GM23248 (cell line): ENCODE data around the gene HRCT1. TPM values are rescaled to one million over a fixed set of nuclear protein-coding genes. Genes with fewer than 3 reads are reported as not detected.

Source experiments
- DNase-seq: peaks from one replicate; pipeline ENCODE4 v3.0.0-alpha.2; 2015
- H2AFZ ChIP-seq: fragments of 200-600 bp; sonication (generic); 2 replicates; pipeline ENCODE4 v1.6.1; 2016; ENCODE audit warnings: antibody characterized with exemption
- H3F3A ChIP-seq: fragments of 200-600 bp; sonication (generic); 2 replicates; pipeline ENCODE4 v1.6.1; 2016; ENCODE audit warnings: mild to moderate bottlenecking, antibody characterized with exemption, mixed run types; ENCODE audit not compliant: insufficient read depth
- H3K27ac ChIP-seq: fragments of 200-600 bp; sonication (generic); 2 replicates; pipeline ENCODE4 v1.5.1; 2016; ENCODE audit warnings: mild to moderate bottlenecking
- H3K27me3 ChIP-seq: fragments of 200-600 bp; sonication (generic); replicated peaks from 2 replicates; pipeline ENCODE4 v1.6.1; 2016; ENCODE audit warnings: mild to moderate bottlenecking; ENCODE audit not compliant: insufficient read depth
- H3K36me3 ChIP-seq: fragments of 200-600 bp; sonication (generic); 2 replicates; pipeline ENCODE4 v1.6.1; 2016; ENCODE audit warnings: low read depth, mild to moderate bottlenecking
- H3K4me1 ChIP-seq: fragments of 200-600 bp; sonication (generic); 2 replicates; pipeline ENCODE4 v1.6.1; 2016; ENCODE audit warnings: mild to moderate bottlenecking; ENCODE audit not compliant: insufficient read depth
- H3K4me2 ChIP-seq: fragments of 200-600 bp; sonication (generic); one replicate; pipeline ENCODE4 v1.6.1; 2016; ENCODE audit warnings: mild to moderate bottlenecking; ENCODE audit not compliant: unreplicated experiment
- H3K4me3 ChIP-seq: fragments of 200-600 bp; sonication (generic); 2 replicates; pipeline ENCODE4 v1.5.1; 2016; ENCODE audit warnings: mild to moderate bottlenecking
- H3K79me2 ChIP-seq: fragments of 200-600 bp; sonication (generic); 2 replicates; pipeline ENCODE4 v1.6.1; 2016; ENCODE audit warnings: mild to moderate bottlenecking; ENCODE audit not compliant: insufficient read depth
- H3K9ac ChIP-seq: fragments of 200-600 bp; sonication (generic); 2 replicates; pipeline ENCODE4 v1.6.1; 2016; ENCODE audit warnings: mild to moderate bottlenecking
- H3K9me2 ChIP-seq: fragments of 200-600 bp; sonication (generic); 2 replicates; pipeline ENCODE4 v1.6.1; 2016; ENCODE audit warnings: mixed run types, mild to moderate bottlenecking, moderate library complexity; ENCODE audit not compliant: insufficient read depth
- H3K9me3 ChIP-seq: fragments of 200-600 bp; sonication (generic); one replicate; pipeline ENCODE4 v1.6.1; 2017; ENCODE audit warnings: low read depth
- H4K20me1 ChIP-seq: fragments of 200-600 bp; sonication (generic); 2 replicates; pipeline ENCODE4 v1.6.0; 2016; ENCODE audit not compliant: insufficient read depth
- EZH2 ChIP-seq: fragments of 200-600 bp; sonication (generic); IDR thresholded peaks from 2 replicates; pipeline ENCODE4 v1.6.1; 2018; ENCODE audit warnings: antibody characterized with exemption, mild to moderate bottlenecking; ENCODE audit not compliant: insufficient read depth, poor library complexity, severe bottlenecking
- EZH2phosphoT487 ChIP-seq: fragments of 200-600 bp; sonication (generic); IDR thresholded peaks from 2 replicates; pipeline ENCODE4 v1.6.1; 2018; ENCODE audit warnings: antibody characterized with exemption, moderate library complexity, mild to moderate bottlenecking, low read depth; ENCODE audit not compliant: insufficient read depth
- WGBS, 2 experiments: methylation state at CpG; one replicate each; pipeline ENCODE4 v1.1.6; 2015 to 2017; ENCODE audit warnings: low lambda C conversion rate in 2 of 2, low coverage in 1 of 2; ENCODE audit errors: missing lambda C conversion rate in 2 of 2; 5-methylcytosine and 5-hydroxymethylcytosine counted together
- in situ Hi-C: fragments of 300-500 bp; cut with MboI; formaldehyde crosslinking; loops from 2 replicates; pipeline ENCODE4 v1.15.0; 2020
- polyA plus RNA-seq: library from polyadenylated mRNA; unstranded; fragments of >200 nt; fragmentation: Nextera tagmentation; extraction: Ambion mirVana; gene quantifications from 2 replicates; pipeline ENCODE4 v1.2.1, GENCODE V29; 2016
- total RNA-seq: library from RNA; depleted of rRNA; stranded (reverse); fragments of >200 nt; shearing (Covaris generic); gene quantifications from 2 replicates; pipeline ENCODE4 v1.2.3, GENCODE V29; 2014

Gene HRCT1
- total and polyA plus RNA-seq, 2 experiments from 2014 or later: 1.2 to 3.4 TPM

DNA sequence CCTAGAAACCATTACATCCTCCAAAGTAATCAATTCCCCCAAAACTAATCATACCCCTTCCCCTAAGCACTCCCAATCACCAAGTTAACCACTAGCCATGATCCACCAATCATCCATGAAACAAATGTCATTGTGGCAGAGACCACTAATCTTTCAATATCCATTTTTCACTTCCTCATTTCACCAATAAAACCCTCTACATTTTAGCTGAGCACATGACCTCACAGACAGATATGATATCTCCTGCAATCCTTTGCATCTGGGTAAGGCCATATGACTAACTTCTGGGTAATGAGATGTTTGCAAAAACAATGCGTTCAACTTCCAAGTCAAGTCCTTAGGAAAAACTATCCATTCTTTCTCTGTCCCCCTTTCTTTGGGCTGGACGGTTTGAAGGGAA is 31.2 kb downstream of the HRCT1 start:
- 0 out of 2 replicates have a peak overlapping the region, but pooled peaks have one; percentile 3 for H2AFZ ChIP-seq
- H3K9me2 ChIP-seq: no peaks in the 10 kb centered on the region
- 75 to 76% methylated on average over 2 of the region's 2 CpGs for WGBS, 2 experiments

GRCh38 chr9:35938474-35939356 is 32.7 kb downstream of the HRCT1 start:
- Histone ChIP-seq H3K9ac (no peak overlapping the region), H3K9me3 (no peaks in the 10 kb centered on the region), H3K27me3 (no peaks in the 10 kb centered on the region), H3K4me1 (peaks cover 31% of the 10 kb centered on the region), H3F3A (peaks cover 24% of the 10 kb centered on the region), H2AFZ (0 out of 2 replicates have a peak overlapping the region, but pooled peaks have one; percentile 1), H3K4me3 (no peak overlapping the region), H3K27ac (no peak overlapping the region), H3K36me3 (no peaks in the 10 kb centered on the region), H4K20me1 (no peaks in the 10 kb centered on the region), H3K4me2 (no peak overlapping the region), H3K9me2 (no peaks in the 10 kb centered on the region), H3K79me2 (no peaks in the 10 kb centered on the region)
- DNase-seq: no peak
- in situ Hi-C loops: no loop called here
- 74 to 76% methylated on average over 10 of the region's 10 CpGs for WGBS, 2 experiments
- TF ChIP-seq EZH2 (no peak), EZH2phosphoT487 (no peak)

More for the DNA sequence above, 31.2 kb downstream of the HRCT1 start:
- Histone ChIP-seq H3K9me3 (no peaks in the 10 kb centered on the region), H3K4me2 (no peak overlapping the region), H3K9ac (no peak overlapping the region), H3K36me3 (no peaks in the 10 kb centered on the region), H3K27me3 (no peaks in the 10 kb centered on the region), H3K4me3 (no peak overlapping the region), H3K27ac (no peak overlapping the region), H3K79me2 (no peaks in the 10 kb centered on the region), H3F3A (peaks cover 27% of the 10 kb centered on the region), H4K20me1 (no peaks in the 10 kb centered on the region), H3K4me1 (peaks cover 36% of the 10 kb centered on the region)
- no peak for DNase-seq
- in situ Hi-C loops: no loop called here
- TF ChIP-seq EZH2 (no peak), EZH2phosphoT487 (no peak)

- H2AFZ ChIP-seq: no peak overlapping the region
- no peaks in the 10 kb centered on the region for H4K20me1 ChIP-seq
- TF ChIP-seq EZH2phosphoT487 (no peak), EZH2 (no peak)
- no peaks in the 10 kb centered on the region for H3K36me3 ChIP-seq
- H3K9me3 ChIP-seq: no peaks in the 10 kb centered on the region
- no peak overlapping the region for H3K9ac ChIP-seq
- H3K27ac ChIP-seq: no peak overlapping the region
- H3F3A ChIP-seq: peaks cover 22% of the 10 kb centered on the region
- WGBS, 2 experiments: 72% methylated on average over 8 of the region's 8 CpGs
- peaks cover 27% of the 10 kb centered on the region for H3K4me1 ChIP-seq
- H3K4me2 ChIP-seq: no peak overlapping the region
- no peak overlapping the region for H3K4me3 ChIP-seq
- no peaks in the 10 kb centered on the region for H3K79me2 ChIP-seq
- no peaks in the 10 kb centered on the region for H3K27me3 ChIP-seq
- DNase-seq: no peak
- in situ Hi-C loops: no loop called here
- no peaks in the 10 kb centered on the region for H3K9me2 ChIP-seq
Measured at GRCh38 chr9:35939679-35940250, 33.8 kb downstream of the HRCT1 start.

GRCh38 chr9:35940458-35941407 is 34.7 kb downstream of the HRCT1 start:
- Histone ChIP-seq H3F3A (peaks cover 21% of the 10 kb centered on the region), H3K9ac (no peak overlapping the region), H2AFZ (peak overlapping the region; percentile 59), H3K4me1 (peaks cover 19% of the 10 kb centered on the region), H3K36me3 (no peaks in the 10 kb centered on the region), H3K79me2 (no peaks in the 10 kb centered on the region), H3K27me3 (no peaks in the 10 kb centered on the region), H3K4me3 (no peak overlapping the region), H4K20me1 (no peaks in the 10 kb centered on the region), H3K27ac (0 out of 2 replicates have a peak overlapping the region, but pooled peaks have one; percentile 9), H3K9me2 (no peaks in the 10 kb centered on the region), H3K4me2 (no peak overlapping the region), H3K9me3 (no peaks in the 10 kb centered on the region)
- TF ChIP-seq EZH2phosphoT487 (no peak), EZH2 (no peak)
- WGBS, 2 experiments: 47 to 55% methylated on average over 7 of the region's 7 CpGs
- in situ Hi-C loops: no loop called here
- peak; percentile 28 for DNase-seq
